Liver (tissue), 9 donors: ENCODE results near the gene LRMDA. TPM values are rescaled to one million over a fixed set of nuclear protein-coding genes. Genes with fewer than 3 reads are reported as not detected.

Experiments
- DNase-seq: peaks from one replicate; pipeline ENCODE4 v3.0.0-alpha.2; 2017; ENCODE audit warnings: low spot score
- H3K27ac ChIP-seq, 2 donors: one replicate each; pipeline ENCODE4 v1.7.0; 2013; ENCODE audit warnings: inconsistent platforms in 2 of 2, low read length in 2 of 2, control low read depth in 1 of 2, low read depth in 1 of 2, mild to moderate bottlenecking in 1 of 2
- H3K27me3 ChIP-seq, 4 donors: one replicate each; pipeline versions ENCODE4 v1.6.1 to v1.7.0; 2013; ENCODE audit warnings: low read length in 3 of 4, inconsistent platforms in 1 of 4, mild to moderate bottlenecking in 1 of 4, moderate library complexity in 1 of 4; ENCODE audit not compliant: control insufficient read depth in 4 of 4, insufficient read depth in 4 of 4
- H3K36me3 ChIP-seq, 4 donors: one replicate each; pipeline versions ENCODE4 v1.6.1 to v1.7.0; 2013; ENCODE audit warnings: low read length in 3 of 4, mild to moderate bottlenecking in 3 of 4, low read depth in 1 of 4, moderate library complexity in 1 of 4; ENCODE audit not compliant: control insufficient read depth in 4 of 4, insufficient read depth in 3 of 4
- H3K4me1 ChIP-seq, 4 donors: one replicate each; pipeline versions ENCODE4 v1.6.1 to v1.7.0; 2013; ENCODE audit warnings: low read length in 3 of 4, mild to moderate bottlenecking in 3 of 4, moderate library complexity in 1 of 4; ENCODE audit not compliant: control insufficient read depth in 4 of 4, insufficient read depth in 4 of 4
- H3K4me3 ChIP-seq, 3 donors: one replicate each; pipeline versions ENCODE4 v1.6.1 to v1.7.0; 2013; ENCODE audit warnings: low read length in 3 of 3, control low read depth in 1 of 3, low read depth in 1 of 3, mild to moderate bottlenecking in 1 of 3
- H3K9ac ChIP-seq, 2 donors: one replicate each; pipeline ENCODE4 v1.7.0; 2013; ENCODE audit warnings: low read length in 2 of 2, mild to moderate bottlenecking in 2 of 2, moderate library complexity in 2 of 2, control low read depth in 1 of 2, low read depth in 1 of 2
- H3K9me3 ChIP-seq, 4 donors: one replicate each; pipeline versions ENCODE4 v1.6.1 to v1.7.0; 2013; ENCODE audit warnings: low read length in 3 of 4; ENCODE audit not compliant: control insufficient read depth in 4 of 4
- ATF3 ChIP-seq: IDR thresholded peaks from 2 replicates; pipeline ENCODE4 v1.6.1; 2016; ENCODE audit warnings: antibody characterized with exemption
- CTCF ChIP-seq: fragments of 150-350 bp; IDR thresholded peaks from 2 replicates; pipeline ENCODE4 v1.5.1; 2017; ENCODE audit warnings: improper control_type of control experiment, low read depth, low read length; ENCODE audit not compliant: missing input control
- EGR1 ChIP-seq, 2 donors: IDR thresholded peaks; 2 replicates each; pipeline ENCODE4 v1.6.1; 2016 to 2018; ENCODE audit warnings: antibody characterized with exemption in 2 of 2, low read depth in 2 of 2
- FOXA1 ChIP-seq: IDR thresholded peaks from 2 replicates; pipeline ENCODE4 v1.6.1; 2016; ENCODE audit warnings: antibody characterized with exemption
- FOXA2 ChIP-seq: IDR thresholded peaks from 2 replicates; pipeline ENCODE4 v1.6.1; 2016; ENCODE audit warnings: antibody characterized with exemption
- GABPA ChIP-seq, 2 donors: IDR thresholded peaks in 1 of 2; conservative IDR thresholded peaks in 1 of 2; 2 replicates each; pipeline ENCODE4 v1.6.1; 2016; ENCODE audit warnings: antibody characterized with exemption in 2 of 2, mild to moderate bottlenecking in 1 of 2, moderate library complexity in 1 of 2
- HNF4A ChIP-seq, 2 donors: conservative IDR thresholded peaks; 2 replicates each; pipeline ENCODE4 v1.6.1; 2016; ENCODE audit warnings: antibody characterized with exemption in 2 of 2, mild to moderate bottlenecking in 2 of 2
- HNF4G ChIP-seq: IDR thresholded peaks from 2 replicates; pipeline ENCODE4 v1.6.1; 2016; ENCODE audit warnings: antibody characterized with exemption
- JUND ChIP-seq, 2 donors: IDR thresholded peaks; 2 replicates each; pipeline ENCODE4 v1.6.1; 2016; ENCODE audit warnings: antibody characterized with exemption in 2 of 2
- MAX ChIP-seq: IDR thresholded peaks from 2 replicates; pipeline ENCODE4 v1.6.1; 2016; ENCODE audit warnings: antibody characterized with exemption
- NR2F2 ChIP-seq: IDR thresholded peaks from 2 replicates; pipeline ENCODE4 v1.6.1; 2016; ENCODE audit warnings: antibody characterized with exemption
- RAD21 ChIP-seq, 2 donors: IDR thresholded peaks; 2 replicates each; pipeline ENCODE4 v1.6.1; 2016; ENCODE audit warnings: antibody characterized with exemption in 2 of 2, mild to moderate bottlenecking in 2 of 2
- REST ChIP-seq: IDR thresholded peaks from 2 replicates; pipeline ENCODE4 v1.6.1; 2016; ENCODE audit warnings: antibody characterized with exemption, mild to moderate bottlenecking
- RXRA ChIP-seq, 2 donors: IDR thresholded peaks; 2 replicates each; pipeline ENCODE4 v1.6.1; 2017 to 2018; ENCODE audit warnings: antibody characterized with exemption in 2 of 2, mild to moderate bottlenecking in 1 of 2
- SP1 ChIP-seq: IDR thresholded peaks from 2 replicates; pipeline ENCODE4 v1.6.1; 2018; ENCODE audit warnings: antibody characterized with exemption, mild to moderate bottlenecking
- TAF1 ChIP-seq: conservative IDR thresholded peaks from 2 replicates; pipeline ENCODE4 v1.6.1; 2016; ENCODE audit warnings: antibody characterized with exemption, mild to moderate bottlenecking
- YY1 ChIP-seq: IDR thresholded peaks from 2 replicates; pipeline ENCODE4 v1.6.1; 2016; ENCODE audit warnings: antibody characterized with exemption, mild to moderate bottlenecking
- ZBTB33 ChIP-seq: IDR thresholded peaks from 2 replicates; pipeline ENCODE4 v1.6.1; 2016; ENCODE audit warnings: antibody characterized with exemption
- WGBS: extraction: QIAGEN DNeasy Blood & Tissue Kit; methylation state at CpG from one replicate; pipeline ENCODE4 v1.1.7; 2013; 5-methylcytosine and 5-hydroxymethylcytosine counted together
- polyA plus RNA-seq, 2 donors: library from polyadenylated mRNA; stranded (reverse) in 1 of 2; unstranded in 1 of 2; fragments of 200-250 nt in 1 of 2; fragments of >200 nt in 1 of 2; fragmentation: Nextera tagmentation in 1 of 2; extraction: Ambion mirVana in 1 of 2; gene quantifications; one replicate each; pipeline versions ENCODE4 v1.2.1 to v1.2.3, GENCODE V29; 2013 to 2015
- total RNA-seq, 2 donors: library from RNA; depleted of rRNA; stranded (reverse); fragments of >200 nt; gene quantifications; one replicate each; pipeline ENCODE4 v1.2.3, GENCODE V29; 2014
- donor health status: healthy.
- donor health status: healthy.
- donor health status: healthy.
- donor health status: healthy.
- donor health status: healthy.

Gene LRMDA
- total and polyA plus RNA-seq, 4 donors = 7.9 to 15.8 (median 11.3) TPM

GRCh38 chr10:76040107-76040829, 608.8 kb downstream of the LRMDA start:
- H3K4me1 ChIP-seq = peaks cover 0 to 14% (median 9%) of the 10 kb centered on the region in 4 donors
- no peaks in the 10 kb centered on the region for H3K36me3 ChIP-seq
- WGBS = 97% methylated on average over 6 of the region's 6 CpGs
- no peak overlapping the region for H3K4me3 ChIP-seq
- no peaks in the 10 kb centered on the region for H3K27me3 ChIP-seq
- no peak overlapping the region for H3K27ac ChIP-seq
- TF ChIP-seq CTCF (no peak), RAD21 (IDR thresholded peaks at IDR 0.05) (peak in 1 of 2 donors; percentile 7)
- no peak overlapping the region for H3K9ac ChIP-seq
- H3K9me3 ChIP-seq = peaks cover 0 to 1% (median 0%) of the 10 kb centered on the region in 4 donors
- DNase-seq = no peak

GRCh38 chr10:76040830-76041220, 609.4 kb downstream of the LRMDA start:
- Histone ChIP-seq H3K27ac (no peak overlapping the region), H3K27me3 (no peaks in the 10 kb centered on the region), H3K9ac (no peak overlapping the region), H3K4me1 (peaks cover 0 to 9% (median 6%) of the 10 kb centered on the region in 4 donors), H3K36me3 (no peaks in the 10 kb centered on the region), H3K9me3 (peaks cover 0 to 1% (median 0%) of the 10 kb centered on the region in 4 donors), H3K4me3 (no peak overlapping the region)
- 93% methylated on average over 6 of the region's 6 CpGs for WGBS
- DNase-seq = no peak
- TF ChIP-seq TAF1 = no peak
- TF ChIP-seq RXRA (IDR thresholded peaks at IDR 0.05) = no peak

GRCh38 chr10:76041551-76041950, 610.1 kb downstream of the LRMDA start:
- Histone ChIP-seq H3K4me3 (no peak overlapping the region), H3K9me3 (peaks cover 0 to 1% (median 0%) of the 10 kb centered on the region in 4 donors), H3K27me3 (no peaks in the 10 kb centered on the region), H3K27ac (no peak overlapping the region), H3K9ac (no peak overlapping the region), H3K4me1 (peaks cover 0 to 5% (median 4%) of the 10 kb centered on the region in 4 donors), H3K36me3 (no peaks in the 10 kb centered on the region)
- WGBS = 93% methylated on average over 5 of the region's 5 CpGs
- DNase-seq = no peak
- TF ChIP-seq NR2F2 (no peak), TAF1 (no peak), HNF4A (conservative IDR thresholded peaks at IDR 0.05) (no peak), REST (no peak), ATF3 (no peak), YY1 (no peak), EGR1 (IDR thresholded peaks at IDR 0.05; ENCODE audit: low read depth in 2 of 2) (no peak), CTCF (no peak), RAD21 (IDR thresholded peaks at IDR 0.05) (no peak), FOXA1 (no peak), SP1 (no peak), FOXA2 (no peak), ZBTB33 (no peak), GABPA (IDR thresholded peaks at IDR 0.05 in 1 of 2, conservative IDR thresholded peaks at IDR 0.05 in 1 of 2) (no peak), RXRA (IDR thresholded peaks at IDR 0.05) (no peak), JUND (IDR thresholded peaks at IDR 0.05) (no peak), HNF4G (no peak), MAX (no peak)
